Measurements from ENCODE around the gene IRF6.

IRF6 gene

GRCh38 chr1:209749205-209749604 is 56.7 kb downstream of the IRF6 start:
- no peak overlapping the region for H3K4me3 ChIP-seq (replicated peaks in 1 of 2; ENCODE audit: low read depth in 2 of 2, low read length in 2 of 2)
- DNase-seq (ENCODE audit: low read depth in 2 of 2), result no peak
- TF ChIP-seq CTCF (IDR thresholded peaks at IDR 0.05; ENCODE audit: low read depth, low read length), result no peak

GRCh38 chr1:209748620-209749019 is 57.3 kb downstream of the IRF6 start:
- no peak for DNase-seq (ENCODE audit: low read depth in 2 of 2)
- no peak overlapping the region for H3K4me3 ChIP-seq (replicated peaks in 1 of 2; ENCODE audit: low read depth in 2 of 2, low read length in 2 of 2)
- TF ChIP-seq CTCF (IDR thresholded peaks at IDR 0.05; ENCODE audit: low read depth, low read length), result no peak

GRCh38 chr1:209747580-209748262 is 58.2 kb downstream of the IRF6 start:
- peak overlapping the region; percentile 6 to 22 for H3K4me3 ChIP-seq (replicated peaks in 1 of 2; ENCODE audit: low read depth in 2 of 2, low read length in 2 of 2)
- DNase-seq (ENCODE audit: low read depth in 2 of 2), result peak; percentile 96 to 97
- TF ChIP-seq CTCF (IDR thresholded peaks at IDR 0.05; ENCODE audit: low read depth, low read length), result peak; percentile 78

- no peak for TF ChIP-seq CTCF (IDR thresholded peaks at IDR 0.05; ENCODE audit: low read depth, low read length)
- no peak overlapping the region for H3K4me3 ChIP-seq (replicated peaks in 1 of 2; ENCODE audit: low read depth in 2 of 2, low read length in 2 of 2)
- DNase-seq (ENCODE audit: low read depth in 2 of 2), result peak; percentile 30 to 50
These were observed 59.3 kb downstream of the IRF6 start for GRCh38 chr1:209746451-209747165.

GRCh38 chr1:209743145-209743482 is 62.8 kb downstream of the IRF6 start:
- DNase-seq (ENCODE audit: low read depth in 2 of 2), result peak; percentile 77 to 95
- H3K4me3 ChIP-seq (replicated peaks in 1 of 2; ENCODE audit: low read depth in 2 of 2, low read length in 2 of 2), result no peak overlapping the region
- TF ChIP-seq CTCF (IDR thresholded peaks at IDR 0.05; ENCODE audit: low read depth, low read length), result no peak

GRCh38 chr1:209742409-209743144 is 63.4 kb downstream of the IRF6 start:
- TF ChIP-seq CTCF (IDR thresholded peaks at IDR 0.05; ENCODE audit: low read depth, low read length), result no peak
- DNase-seq (ENCODE audit: low read depth in 2 of 2), result peak; percentile 76 to 89
- H3K4me3 ChIP-seq (replicated peaks in 1 of 2; ENCODE audit: low read depth in 2 of 2, low read length in 2 of 2), result no peak overlapping the region
